HG02678 (cell line): ENCODE data around the gene ATP7A.
"Not testable (repeated sequence)": the region's sequence is repeated elsewhere in the genome, so short reads cannot be mapped to it uniquely, and the experiment has no call there.

Source experiments
- ATAC-seq: cut with Tn5 transposase; IDR thresholded peaks from one replicate; pipeline ENCODE4 v1.9.1; 2021; ENCODE audit warnings: mild to moderate bottlenecking, moderate library complexity; ENCODE audit not compliant: unreplicated experiment

ATP7A gene

DNA sequence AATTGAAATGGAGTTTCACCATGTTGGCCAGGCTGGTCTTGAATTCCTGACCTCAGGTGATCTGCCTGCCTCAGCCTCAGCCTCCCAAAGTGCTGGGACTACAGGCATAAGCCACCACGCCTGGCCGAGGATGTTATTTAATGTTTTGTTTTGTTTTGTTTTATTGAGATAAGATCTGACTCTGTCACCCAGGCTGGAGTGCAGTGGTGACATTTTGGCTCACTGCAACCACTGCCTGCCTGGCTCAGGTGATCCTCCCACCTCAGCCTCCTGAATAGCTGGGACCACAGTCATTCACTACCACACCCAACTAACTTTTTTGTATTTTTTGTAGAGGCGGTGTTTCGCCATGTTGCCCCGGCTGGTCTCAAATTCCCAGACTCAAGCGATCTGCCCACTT lies 34.5 kb downstream of the ATP7A start:
- not testable (repeated sequence) for ATAC-seq

DNA sequence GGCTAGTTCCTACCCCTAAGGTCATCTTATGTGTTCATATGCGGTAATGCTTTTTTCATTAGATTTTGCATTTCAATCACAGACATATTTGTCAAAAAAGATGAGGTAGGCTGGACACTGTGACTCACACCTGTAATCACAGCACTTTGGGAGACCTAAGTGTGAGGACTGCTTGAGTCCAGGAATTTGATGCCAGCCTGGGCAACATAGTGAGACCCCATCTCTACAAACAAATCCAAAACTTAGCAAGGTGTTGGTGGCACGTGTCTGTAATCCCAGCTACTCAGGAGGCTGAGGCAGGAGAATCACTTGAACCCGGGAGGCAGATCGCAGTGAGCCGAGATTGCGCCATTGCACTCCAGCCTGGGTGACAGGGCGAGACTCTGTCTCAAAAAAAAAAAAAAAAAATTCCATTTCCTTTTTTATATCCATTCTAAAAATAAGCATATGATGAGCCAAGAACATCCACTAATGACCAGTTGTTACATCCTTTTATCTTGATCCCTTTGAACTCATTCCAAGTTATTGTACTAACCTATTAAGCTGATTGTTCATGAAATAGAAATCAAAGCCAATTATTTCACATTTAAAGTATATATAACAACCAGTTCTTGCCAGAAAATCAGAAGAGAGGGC lies 35.5 kb downstream of the ATP7A start:
- ATAC-seq, result no peak

DNA sequence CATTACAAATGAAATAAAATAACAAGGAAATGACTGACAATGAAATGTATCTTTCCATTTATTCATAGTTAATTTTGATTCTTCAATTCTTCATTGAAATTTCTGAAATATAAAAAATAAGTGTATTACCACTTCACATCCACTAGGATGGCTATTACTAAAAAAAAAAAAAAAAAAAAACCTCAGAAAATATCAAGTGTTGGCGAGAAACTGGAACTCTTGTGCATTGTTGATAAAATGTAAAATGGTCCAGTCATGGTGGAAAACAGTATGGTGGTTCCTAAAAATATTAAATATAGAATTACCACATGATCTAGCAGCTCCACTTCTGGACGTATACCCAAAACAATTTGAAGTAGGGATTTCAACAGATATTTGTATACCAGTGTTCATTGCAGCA lies 36.1 kb downstream of the ATP7A start:
- no peak for ATAC-seq

DNA sequence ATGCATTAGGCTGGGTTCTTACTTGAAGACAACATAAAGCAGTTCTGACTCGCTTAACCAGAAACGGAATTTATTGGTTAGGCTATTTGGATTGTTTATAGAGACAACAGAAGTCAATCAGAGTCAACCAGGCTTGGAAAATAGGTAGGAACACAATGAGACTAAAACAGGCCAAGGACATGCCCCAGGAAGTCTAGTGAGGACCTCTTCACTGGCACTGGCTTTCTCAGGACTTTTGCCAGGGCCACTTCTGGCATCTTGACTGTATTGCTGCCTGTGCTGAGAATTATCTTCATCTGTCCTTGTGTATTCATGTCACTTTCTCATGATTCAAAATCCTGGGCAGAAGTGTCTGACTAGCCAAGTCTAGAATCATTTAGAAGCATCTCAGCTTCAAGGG lies 39.3 kb downstream of the ATP7A start:
- no peak for ATAC-seq

DNA sequence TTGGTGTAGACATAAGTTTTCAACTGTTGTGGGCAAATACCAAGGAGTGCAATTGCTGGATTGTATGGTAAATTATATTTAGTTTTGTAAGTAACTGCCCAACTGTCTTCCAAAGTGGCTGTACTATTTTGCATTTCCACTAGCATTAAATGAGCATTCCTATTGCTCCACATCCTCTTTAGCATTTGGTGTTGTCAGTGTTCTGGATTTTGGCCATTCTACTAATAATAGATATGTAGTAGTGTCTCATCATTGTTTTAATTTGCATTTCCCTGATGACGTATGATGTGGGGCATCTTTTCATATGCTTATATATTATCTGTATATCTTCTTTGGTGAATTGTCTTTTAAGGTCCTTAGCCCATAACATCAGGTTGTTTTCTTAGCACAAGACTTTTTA lies 41.7 kb downstream of the ATP7A start:
- ATAC-seq, result no peak

DNA sequence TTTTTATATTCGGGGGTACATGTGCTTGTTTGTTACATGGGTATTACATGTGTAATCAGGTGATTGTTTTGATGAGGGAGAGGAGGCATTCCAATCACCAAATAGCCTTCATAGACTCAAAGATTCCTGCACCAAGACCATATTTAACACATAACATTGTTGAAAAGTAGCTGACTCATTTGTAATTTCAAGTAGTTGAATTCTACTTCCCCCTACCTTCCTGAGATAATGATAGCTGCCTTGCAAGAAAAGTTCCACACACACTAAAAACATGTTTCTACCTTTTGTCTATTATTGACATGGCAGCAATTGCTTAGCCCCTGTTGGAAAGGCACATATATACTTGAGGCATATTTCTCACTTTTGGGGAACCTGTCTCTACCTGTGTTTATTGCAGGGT lies 42.8 kb downstream of the ATP7A start:
- ATAC-seq, result no peak

DNA sequence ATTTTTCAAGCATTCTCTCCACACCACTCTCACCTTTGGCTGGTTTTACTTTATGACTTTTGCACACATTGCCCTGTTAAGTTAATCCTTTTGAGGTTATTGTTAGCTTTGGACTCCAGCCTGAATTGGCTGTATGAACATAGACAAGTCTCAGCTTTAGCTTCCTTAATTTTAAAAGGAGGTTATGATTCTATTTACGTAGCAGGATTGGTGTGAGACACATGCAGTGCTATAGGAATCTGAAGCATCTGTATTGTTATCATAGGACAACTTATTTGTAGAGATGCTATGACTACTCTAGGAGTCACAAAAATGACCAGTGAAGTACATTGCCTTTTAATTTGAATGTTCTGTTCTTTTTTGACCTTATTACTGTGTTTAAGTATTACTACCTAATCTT lies 43.2 kb downstream of the ATP7A start:
- no peak for ATAC-seq

DNA sequence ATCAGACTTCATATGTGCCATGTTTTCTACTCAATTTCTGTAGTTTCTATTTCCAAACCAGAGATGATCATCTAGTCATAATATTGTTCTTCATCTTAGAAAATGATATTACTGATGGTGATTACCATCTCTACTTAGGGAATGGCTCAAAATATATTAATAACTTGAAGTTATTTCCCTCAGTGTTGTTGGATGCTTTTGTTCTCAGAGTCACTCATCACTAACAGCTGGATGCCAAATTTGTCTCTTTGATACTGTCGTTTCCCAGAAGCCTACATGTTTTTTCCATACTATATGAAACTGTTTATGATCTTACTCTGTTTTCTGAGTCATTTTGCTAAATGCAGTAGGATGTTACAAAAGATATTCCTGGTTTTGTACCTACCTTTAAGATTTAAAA lies 50.1 kb downstream of the ATP7A start:
- ATAC-seq, result no peak

DNA sequence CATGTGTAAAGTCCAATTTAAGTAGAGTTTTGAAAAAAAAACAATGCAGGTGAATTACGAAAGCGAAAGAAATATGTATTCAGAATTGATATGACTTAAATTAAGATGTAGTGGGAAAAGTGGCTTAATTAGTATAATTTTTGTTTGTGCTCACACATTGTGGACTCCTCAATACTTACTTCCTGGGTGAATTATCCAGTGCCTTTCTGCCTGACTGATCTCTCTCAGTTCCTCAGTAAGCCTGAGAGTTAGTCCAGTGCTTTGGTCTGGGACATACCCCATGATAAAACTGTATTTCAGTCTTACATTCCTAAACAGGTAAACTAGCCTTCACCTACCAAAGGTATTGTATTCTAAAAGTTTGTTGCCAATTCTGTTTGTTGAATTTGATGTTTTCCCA lies 50.6 kb downstream of the ATP7A start:
- no peak for ATAC-seq

DNA sequence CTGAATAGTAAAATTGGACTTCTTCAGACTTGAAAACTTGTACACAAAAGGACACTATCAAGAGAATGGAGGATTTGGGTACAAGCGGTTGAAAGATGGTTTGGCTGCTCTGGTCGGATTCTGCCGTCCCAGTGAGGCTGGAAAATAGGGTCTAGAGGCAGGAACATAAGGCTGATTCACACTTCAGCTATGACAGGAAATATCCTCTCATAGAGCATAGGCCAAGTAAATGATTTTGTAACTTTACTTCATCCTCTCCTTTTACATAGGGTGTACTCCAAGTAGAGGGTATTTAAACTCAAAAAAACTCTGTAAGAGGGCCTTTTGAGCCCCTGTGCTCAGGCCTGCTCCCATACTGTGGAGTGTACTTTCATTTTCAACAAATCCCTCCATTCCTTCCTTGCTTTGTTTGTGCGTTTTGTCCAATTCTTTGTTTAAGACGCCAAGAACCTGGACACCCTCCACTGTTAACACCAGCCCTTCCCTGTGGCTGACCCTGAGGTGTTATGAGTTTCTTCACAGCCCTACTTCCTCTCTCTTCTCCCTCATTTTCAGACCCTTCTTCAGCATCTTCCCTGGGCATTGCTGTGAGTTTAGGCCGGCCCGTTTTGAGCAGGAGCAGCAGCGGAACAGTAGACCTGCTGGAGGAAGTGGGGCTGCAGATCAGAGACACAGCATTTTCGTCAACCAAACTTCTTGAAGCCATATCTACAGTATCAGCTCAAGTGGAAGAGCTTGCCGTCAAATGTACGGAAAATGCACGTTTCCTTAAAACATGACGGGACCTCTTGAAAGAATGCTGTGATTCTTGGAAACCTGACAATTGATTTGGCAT lies 51.8 kb downstream of the ATP7A start:
- ATAC-seq, result peak; percentile 72

DNA sequence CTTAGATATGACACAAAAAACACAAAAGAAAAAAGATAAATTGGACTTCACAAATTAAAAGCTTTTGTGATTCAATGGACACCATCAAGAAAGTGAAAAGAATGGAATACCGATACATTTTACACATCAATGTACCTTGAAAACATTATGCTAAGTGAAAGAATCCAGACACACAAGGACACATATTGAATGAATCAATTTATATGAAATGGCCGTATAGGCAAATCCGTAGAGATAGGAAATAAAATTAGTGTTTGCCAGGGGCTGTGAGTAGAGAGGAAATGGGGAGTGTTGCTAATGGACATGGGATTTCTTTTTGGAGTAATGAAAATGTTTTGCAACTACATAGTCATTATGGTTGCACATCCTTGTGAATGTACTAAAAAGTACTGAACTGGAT lies 55.9 kb downstream of the ATP7A start:
- no peak for ATAC-seq

DNA sequence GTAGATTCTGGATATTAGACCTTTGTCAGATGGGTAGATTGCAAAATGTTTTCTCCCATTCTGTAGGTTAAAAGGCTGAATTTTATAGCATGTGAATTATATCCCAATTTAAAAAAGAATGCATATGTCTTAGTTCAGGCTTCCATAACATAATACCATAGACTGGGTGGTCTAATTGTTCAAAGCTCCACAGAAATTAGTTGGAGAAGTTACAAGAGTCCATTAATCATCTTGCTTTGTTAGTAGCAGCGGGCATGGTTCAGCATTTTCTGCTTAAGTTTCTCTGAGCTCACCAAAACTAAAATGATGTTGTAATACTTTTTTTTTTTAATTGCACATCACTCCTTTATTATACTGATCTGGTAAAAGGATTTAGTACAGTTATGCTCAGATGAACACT lies 57.1 kb downstream of the ATP7A start:
- ATAC-seq, result no peak

DNA sequence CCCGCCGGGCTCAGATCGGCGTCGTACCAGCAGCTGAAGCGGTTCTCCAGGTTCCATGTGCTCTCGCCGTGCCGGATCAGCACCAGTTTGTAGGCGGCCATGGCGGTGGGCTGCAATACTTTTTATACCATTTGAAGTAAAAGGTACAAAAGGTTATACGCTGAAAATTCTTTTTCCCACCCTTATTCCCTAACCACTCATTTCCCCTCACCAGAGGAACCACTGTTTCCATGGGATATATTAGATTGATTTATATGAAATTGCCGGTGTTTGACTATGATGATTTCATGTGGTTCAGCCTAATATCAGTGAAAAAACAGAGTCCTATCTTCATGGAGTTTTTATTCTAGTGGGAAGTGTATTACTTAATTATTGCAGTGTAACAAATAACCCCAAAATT lies 59.0 kb downstream of the ATP7A start, which contains the start of gene PGAM4:
PGAM4 (minus strand) TSS at position 101 of the 400 bp plus-strand sequence; CDS start at position 101, 0 bp downstream.
- ATAC-seq, result no peak

DNA sequence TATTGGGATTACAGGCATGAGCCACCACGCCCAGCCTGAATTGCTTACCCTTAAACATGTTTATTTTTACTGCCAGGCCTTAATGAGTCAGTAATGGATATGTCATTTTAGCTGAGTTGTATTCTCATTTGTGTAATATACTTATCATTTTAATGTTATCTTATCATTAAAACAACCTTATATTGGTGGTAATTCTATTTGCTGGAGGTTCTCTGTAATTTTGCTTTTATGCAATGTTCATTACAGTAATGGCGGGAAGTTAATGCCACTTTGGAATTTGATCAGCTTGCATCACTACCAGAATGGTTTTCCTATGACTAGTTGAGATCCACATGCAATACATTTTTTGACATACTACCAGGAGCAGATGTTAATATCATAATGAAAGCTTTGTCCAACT lies 65.3 kb downstream of the ATP7A start:
- ATAC-seq, result no peak

DNA sequence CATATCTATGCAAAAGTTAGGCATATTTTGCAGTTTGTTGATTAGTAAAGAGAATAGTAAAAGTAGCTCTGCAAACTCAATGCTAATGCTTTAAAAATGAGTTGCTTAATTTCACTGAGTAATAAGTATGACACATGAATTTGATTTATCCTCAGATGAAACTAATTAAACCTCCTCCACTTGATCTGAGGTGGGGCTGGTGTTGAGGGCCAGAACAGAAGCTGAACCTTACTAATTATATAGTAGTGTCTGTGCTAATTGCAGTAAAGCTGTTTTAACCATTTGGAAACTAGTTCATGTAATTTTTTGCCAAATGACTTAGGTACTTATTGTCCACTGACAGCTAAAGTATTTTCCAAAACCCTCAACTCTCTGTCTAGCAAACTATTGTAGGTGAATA lies 66.6 kb downstream of the ATP7A start:
- no peak for ATAC-seq

DNA sequence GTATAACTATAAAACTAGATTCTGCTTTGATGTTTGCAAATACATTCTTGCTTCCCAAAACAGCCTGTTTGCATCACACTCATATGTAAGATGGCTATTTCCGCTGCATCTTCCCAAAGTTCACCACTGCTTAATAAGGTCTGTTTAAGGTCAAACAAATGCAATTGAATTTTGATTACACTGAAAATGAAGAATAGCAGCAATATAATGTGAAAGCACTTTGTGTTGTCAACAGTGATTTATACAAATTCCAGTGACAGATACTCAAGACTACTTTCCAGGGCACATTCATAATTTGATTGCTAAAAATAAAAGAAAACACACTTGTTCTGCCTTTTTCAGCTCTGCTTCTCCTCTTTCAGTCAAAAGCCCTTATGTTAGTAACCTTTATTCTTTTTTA lies 67.0 kb downstream of the ATP7A start:
- no peak for ATAC-seq

DNA sequence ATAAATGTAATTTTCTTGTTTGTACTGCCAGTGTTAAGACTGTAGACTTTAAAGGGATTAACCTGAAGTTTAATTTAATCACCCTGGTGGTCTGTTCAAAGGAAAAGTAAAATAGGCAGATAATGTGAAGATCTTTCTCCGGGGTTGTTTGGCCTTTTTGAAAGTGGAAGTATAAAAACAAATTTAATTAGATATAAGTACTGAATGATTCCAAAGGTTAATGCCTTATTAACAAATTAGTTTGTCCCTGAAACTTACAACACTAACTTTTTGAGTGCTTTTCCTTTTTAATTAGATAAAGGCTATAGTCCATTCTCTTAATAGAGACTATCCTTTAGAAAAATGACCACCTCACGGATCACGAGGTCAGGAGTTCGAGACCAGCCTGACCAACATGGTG lies 69.4 kb downstream of the ATP7A start:
- no peak for ATAC-seq

DNA sequence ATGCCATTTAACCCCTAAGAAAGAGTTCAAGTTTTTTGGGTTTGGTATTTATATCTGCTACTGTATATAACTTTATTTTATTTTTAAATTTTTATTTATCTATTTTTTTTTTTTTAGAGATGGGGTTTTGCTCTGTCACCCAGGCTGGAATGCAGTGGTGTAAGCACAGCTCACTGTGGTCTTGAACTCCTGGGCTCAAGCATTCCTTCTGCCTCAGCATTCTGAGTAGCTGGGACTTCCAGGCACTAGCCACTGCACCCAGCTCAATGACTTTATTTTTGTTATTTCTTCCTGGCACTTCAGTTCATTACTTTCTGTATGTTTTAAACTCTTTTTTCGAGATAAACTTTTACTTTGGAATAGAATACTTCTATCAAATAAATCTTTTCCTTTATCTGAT lies 101.4 kb downstream of the ATP7A start:
- no peak for ATAC-seq

DNA sequence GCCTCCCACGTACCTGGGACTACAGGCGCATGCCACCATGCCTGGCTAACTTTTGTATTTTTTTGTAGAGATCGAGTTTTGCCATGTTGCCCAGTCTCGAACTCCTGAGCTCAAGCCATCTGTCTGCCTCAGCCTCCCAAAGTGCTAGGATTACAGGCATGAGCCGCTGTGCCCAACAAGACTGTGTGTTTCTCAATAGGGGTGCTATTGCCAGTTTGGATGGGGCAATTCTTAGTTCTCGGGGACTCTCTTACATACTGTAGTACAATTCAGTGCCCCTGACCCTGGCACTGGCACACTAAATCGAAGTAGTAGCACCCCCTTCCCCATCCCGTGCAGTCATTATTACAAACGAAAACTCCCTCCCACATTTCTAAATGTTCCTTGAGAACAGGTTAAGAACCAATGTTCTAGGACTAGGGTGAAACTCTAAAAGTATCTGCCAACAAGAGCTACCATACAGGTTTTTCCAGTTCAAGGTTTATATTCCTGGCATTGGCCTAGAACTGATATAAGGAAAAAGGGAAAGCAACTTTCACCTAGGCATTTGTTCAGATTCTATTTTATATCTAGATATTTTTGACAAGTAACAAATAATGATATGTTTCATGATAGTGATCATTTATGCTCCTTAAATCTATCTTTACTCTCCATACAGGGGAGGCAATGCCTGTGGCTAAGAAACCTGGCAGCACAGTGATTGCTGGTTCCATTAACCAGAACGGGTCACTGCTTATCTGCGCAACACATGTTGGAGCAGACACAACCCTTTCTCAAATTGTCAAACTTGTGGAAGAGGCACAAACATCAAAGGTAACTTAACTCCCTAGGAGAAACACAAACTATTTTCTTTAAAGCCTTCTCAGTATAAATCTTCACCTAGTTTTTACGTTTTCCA lies 109.3 kb downstream of the ATP7A start:
- no peak for ATAC-seq

DNA sequence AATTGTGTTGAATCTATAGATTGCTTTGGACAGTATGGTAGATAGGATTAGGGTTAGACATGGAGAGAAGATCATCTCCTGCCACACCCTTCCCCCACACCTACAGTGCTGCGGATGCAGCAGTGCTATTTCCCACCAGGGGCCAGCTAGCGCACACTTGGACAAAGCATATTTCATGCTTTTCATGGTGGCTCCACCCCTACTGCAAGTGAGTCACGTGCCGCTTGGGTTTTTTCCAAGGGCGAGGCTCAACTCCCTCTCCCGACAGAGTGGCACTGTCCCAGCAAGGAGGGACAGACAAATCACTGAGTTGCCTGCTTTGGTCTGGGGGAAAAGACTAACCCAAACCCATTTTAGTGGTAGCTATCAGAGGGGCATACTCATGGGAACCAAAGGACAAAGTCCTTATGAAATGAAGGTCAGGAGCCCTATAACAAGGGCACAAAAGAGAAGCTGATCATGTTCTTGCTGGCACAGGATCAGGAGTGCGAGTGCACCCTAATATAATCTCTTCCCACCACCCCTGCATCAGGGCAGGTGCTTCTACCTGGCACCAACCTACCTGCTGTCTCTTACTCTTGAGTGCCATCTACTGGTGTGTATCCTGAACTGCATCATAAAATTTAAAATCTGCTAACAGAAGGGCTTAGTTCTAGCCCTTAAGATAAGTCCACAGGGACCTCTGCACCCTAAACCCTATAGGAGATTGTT lies 114.0 kb downstream of the ATP7A start:
- ATAC-seq, result no peak

DNA sequence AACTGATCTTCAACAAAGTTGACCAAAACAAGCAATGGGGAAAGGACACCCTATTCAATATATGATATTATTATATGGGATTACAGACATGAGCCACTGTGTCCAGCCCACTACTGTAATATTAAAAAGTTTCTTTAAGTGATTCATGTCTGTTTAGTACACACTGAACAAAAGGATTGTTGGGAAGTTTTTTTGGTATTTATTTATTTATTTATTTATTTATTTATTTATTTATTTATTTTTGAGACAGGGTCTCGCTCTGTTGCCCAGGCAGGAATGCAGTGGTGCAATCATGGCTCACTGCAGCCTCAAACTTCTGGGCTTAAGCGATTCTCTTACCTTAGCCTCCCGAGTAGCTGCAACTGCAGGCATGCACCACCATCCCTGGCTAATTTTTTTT lies 117.3 kb downstream of the ATP7A start:
- no peak for ATAC-seq
